ENCODE results near the gene UBP1.
"Not testable (repeated sequence)": the region's sequence is repeated elsewhere in the genome, so short reads cannot be mapped to it uniquely, and the experiment has no call there.

The UBP1 gene

GRCh38 chr3:33433843-33434242 is 6.4 kb downstream of the UBP1 start:
- DNase-seq: no peak

GRCh38 chr3:33430571-33430970 is 9.6 kb downstream of the UBP1 start:
- DNase-seq: no peak

GRCh38 chr3:33430061-33430460 is 10.1 kb downstream of the UBP1 start:
- DNase-seq: no peak

- not testable (repeated sequence) for DNase-seq
These were observed 10.9 kb downstream of the UBP1 start for GRCh38 chr3:33429306-33429705.

GRCh38 chr3:33428734-33429133 is 11.5 kb downstream of the UBP1 start:
- no peak for DNase-seq

GRCh38 chr3:33426630-33427317 is 13.4 kb downstream of the UBP1 start:
- DNase-seq: no peak

GRCh38 chr3:33426068-33426467 is 14.1 kb downstream of the UBP1 start:
- no peak for DNase-seq

GRCh38 chr3:33425453-33425852 is 14.8 kb downstream of the UBP1 start:
- no peak for DNase-seq

GRCh38 chr3:33424606-33425452 is 15.4 kb downstream of the UBP1 start:
- no peak for DNase-seq

- no peak for DNase-seq
These were observed 19.2 kb downstream of the UBP1 start for GRCh38 chr3:33420966-33421365.

GRCh38 chr3:33419948-33420347 is 20.3 kb downstream of the UBP1 start:
- DNase-seq: no peak

GRCh38 chr3:33417066-33417673 is 23.0 kb downstream of the UBP1 start:
- peak; percentile 47 to 48 for DNase-seq

- not testable (repeated sequence) for DNase-seq
These were observed 29.4 kb downstream of the UBP1 start for GRCh38 chr3:33410816-33411215.

GRCh38 chr3:33403756-33404155 is 36.4 kb downstream of the UBP1 start:
- no peak for DNase-seq

- DNase-seq: no peak
These were observed 37.3 kb downstream of the UBP1 start for GRCh38 chr3:33402936-33403335.

GRCh38 chr3:33401781-33402180 is 38.4 kb downstream of the UBP1 start:
- no peak for DNase-seq

GRCh38 chr3:33398410-33398809 is 41.8 kb downstream of the UBP1 start:
- no peak for DNase-seq

GRCh38 chr3:33395900-33396299 is 44.3 kb downstream of the UBP1 start:
- DNase-seq: no peak

- no peak for DNase-seq
These were observed 45.7 kb downstream of the UBP1 start for GRCh38 chr3:33394403-33395054.

GRCh38 chr3:33392703-33393125 is 47.5 kb downstream of the UBP1 start:
- DNase-seq: no peak

- DNase-seq: no peak
These were observed 48.1 kb downstream of the UBP1 start for GRCh38 chr3:33392144-33392543.

GRCh38 chr3:33391255-33391995 is 48.8 kb downstream of the UBP1 start:
- DNase-seq: no peak

GRCh38 chr3:33389908-33390307 is 50.3 kb downstream of the UBP1 start:
- no peak for DNase-seq

All from activated T-cell treated with anti-CD3 and anti-CD28 coated beads, Interleukin-2, amount 50 U/mL, for 48 hours (primary cell).